Kidney (tissue), 14 donors: ENCODE measurements around the gene TACSTD2. TPM values are rescaled to one million over a fixed set of nuclear protein-coding genes. Genes with fewer than 3 reads are reported as not detected.
A peak's percentile ranks its signal among the peaks of the same experiment; 100 is the strongest.
"Not testable (repeated sequence)": the region's sequence is repeated elsewhere in the genome, so short reads cannot be mapped to it uniquely, and the experiment has no call there.

Source experiments
- DNase-seq, 5 donors: peaks; one replicate each; pipeline ENCODE4 v3.0.0-alpha.2; 2013 to 2020
- FAIRE-seq: peaks from 2 replicates; lab custom pipeline; 2012; peaks lifted over from hg19 to GRCh38; lab: Jason Lieb, UNC
- H3K27ac ChIP-seq, 2 donors: one replicate each; pipeline ENCODE4 v1.7.0; 2013; ENCODE audit warnings: low read depth in 2 of 2, low read length in 2 of 2, inconsistent platforms in 1 of 2
- H3K27me3 ChIP-seq: one replicate; pipeline ENCODE4 v1.7.1; 2013; ENCODE audit warnings: low read length, inconsistent platforms; ENCODE audit not compliant: control insufficient read depth, insufficient read depth
- H3K36me3 ChIP-seq, 3 donors: one replicate each; pipeline versions ENCODE4 v1.7.0 to v1.7.1; 2013; ENCODE audit warnings: low read length in 3 of 3, control low read depth in 1 of 3, inconsistent platforms in 1 of 3; ENCODE audit not compliant: insufficient read depth in 3 of 3, control insufficient read depth in 2 of 3
- H3K4me1 ChIP-seq, 3 donors: one replicate each; pipeline versions ENCODE4 v1.7.0 to v1.7.1; 2013; ENCODE audit warnings: low read length in 3 of 3, inconsistent platforms in 1 of 3, low read depth in 1 of 3; ENCODE audit not compliant: control insufficient read depth in 2 of 3, insufficient read depth in 2 of 3
- H3K4me3 ChIP-seq, 3 donors: one replicate each; pipeline versions ENCODE4 v1.7.0 to v1.8.1; 2013; ENCODE audit warnings: low read length in 3 of 3, control low read depth in 1 of 3, inconsistent platforms in 1 of 3
- H3K9ac ChIP-seq, 3 donors: one replicate each; pipeline versions ENCODE4 v1.7.0 to v1.7.1; 2013; ENCODE audit warnings: low read length in 3 of 3, control low read depth in 1 of 3, inconsistent platforms in 1 of 3
- H3K9me3 ChIP-seq, 3 donors: one replicate each; pipeline versions ENCODE4 v1.7.0 to v1.7.1; 2013; ENCODE audit warnings: low read length in 3 of 3, control low read depth in 1 of 3, inconsistent platforms in 1 of 3; ENCODE audit not compliant: control insufficient read depth in 2 of 3, insufficient read depth in 1 of 3
- CTCF ChIP-seq: IDR thresholded peaks from 3 replicates; pipeline ENCODE4 v1.5.1; 2012; ENCODE audit warnings: mild to moderate bottlenecking, moderate library complexity, borderline replicate concordance; ENCODE audit not compliant: insufficient read depth; ENCODE audit errors: extremely low read depth
- intact Hi-C: fragments of 100-400 bp; cut with DNase I; formaldehyde crosslinking; loops from one replicate; pipeline ENCODE4 v1.11.1; 2022
- polyA plus RNA-seq: library from polyadenylated mRNA; stranded (reverse); fragments of 350-450 nt; fragmentation: Illumina TruSeq; extraction: RNeasy Lipid Tissue Mini Kit (QIAGEN cat#74804); gene quantifications from one replicate; pipeline ENCODE4 v1.2.3, GENCODE V29; 2014; ENCODE audit warnings: low read depth, low replicate concordance; ENCODE audit not compliant: insufficient read depth
- total RNA-seq: library from RNA; stranded (reverse); fragmentation: NEBNext Ultra II Directional; extraction: Animal tissue kit (Norgen Biotek cat#: 25700); gene quantifications from one replicate; pipeline ENCODE4 v1.2.1, GENCODE V29; 2021
- donor health status: control.
- donor health status: control.
- donor health status: control.
- donor health status: control.
- donor health status: control.
- donor health status: DM: yes; HTN: yes; CAD: no.
- donor health status: Normal renal cell carcinoma (clear cell type).

Gene TACSTD2
- total and polyA plus RNA-seq, 2 donors from 2014 or later, result 127 to 502 TPM

GRCh38 chr1:58585166-58585565 lies 8.1 kb upstream of the TACSTD2 start:
- H3K27me3 ChIP-seq, result no peaks in the 10 kb centered on the region
- DNase-seq, result no peak
- intact Hi-C loops, result no loop called here
- FAIRE-seq, result no peak
- H3K9me3 ChIP-seq, result no peaks in the 10 kb centered on the region
- no peak overlapping the region for H3K4me3 ChIP-seq
- peaks cover 0 to 2% (median 0%) of the 10 kb centered on the region in 3 donors for H3K4me1 ChIP-seq
- no peak overlapping the region for H3K27ac ChIP-seq
- H3K9ac ChIP-seq, result no peak overlapping the region
- H3K36me3 ChIP-seq, result no peaks in the 10 kb centered on the region
- no peak for TF ChIP-seq CTCF

GRCh38 chr1:58584082-58584895 lies 7.2 kb upstream of the TACSTD2 start:
- Histone ChIP-seq H3K9me3 (no peaks in the 10 kb centered on the region), H3K36me3 (no peaks in the 10 kb centered on the region), H3K9ac (no peak overlapping the region), H3K27me3 (no peaks in the 10 kb centered on the region), H3K4me1 (peaks cover 0 to 2% (median 0%) of the 10 kb centered on the region in 3 donors), H3K4me3 (no peak overlapping the region), H3K27ac (peak overlapping the region in 1 of 2 donors; percentile 8)
- TF ChIP-seq CTCF, result no peak
- intact Hi-C loops, result no loop called here
- FAIRE-seq, result no peak
- DNase-seq, result peak in 1 of 5 donors; percentile 91

GRCh38 chr1:58583496-58583895 lies 6.4 kb upstream of the TACSTD2 start:
- intact Hi-C loops, result no loop called here
- no peak for TF ChIP-seq CTCF
- H3K4me3 ChIP-seq, result no peak overlapping the region
- H3K4me1 ChIP-seq, result peaks cover 0 to 2% (median 0%) of the 10 kb centered on the region in 3 donors
- no peaks in the 10 kb centered on the region for H3K9me3 ChIP-seq
- no peak for FAIRE-seq
- no peak overlapping the region for H3K9ac ChIP-seq
- no peak for DNase-seq
- no peaks in the 10 kb centered on the region for H3K27me3 ChIP-seq
- H3K36me3 ChIP-seq, result no peaks in the 10 kb centered on the region
- H3K27ac ChIP-seq, result no peak overlapping the region

GRCh38 chr1:58582143-58582542 lies 5.1 kb upstream of the TACSTD2 start:
- intact Hi-C loops, FAIRE-seq, H3K9ac ChIP-seq, H3K27ac ChIP-seq, H3K9me3 ChIP-seq, H3K36me3 ChIP-seq, H3K4me1 ChIP-seq, H3K27me3 ChIP-seq, DNase-seq, H3K4me3 ChIP-seq: not testable (repeated sequence)
